Esophagus muscularis mucosa (tissue), 4 donors: Measurements from ENCODE around the gene TIE1.

Experiments
- CTCF ChIP-seq, 3 experiments: fragments of 200-600 bp in 2 of 3; fragments of 450-650 bp in 1 of 3; sonication (generic) in 2 of 3; IDR thresholded peaks; one replicate each; pipeline ENCODE4 v1.5.1; 2017 to 2019; ENCODE audit warnings: antibody characterized with exemption in 3 of 3, mild to moderate bottlenecking in 2 of 3, moderate library complexity in 1 of 3
- EP300 ChIP-seq: sonication (generic); formaldehyde crosslinking; IDR thresholded peaks from one replicate; pipeline ENCODE4 v1.6.1; 2017; ENCODE audit warnings: antibody characterized with exemption
- POLR2A ChIP-seq: fragments of 450-650 bp; IDR thresholded peaks from one replicate; pipeline ENCODE4 v1.6.1; 2017; ENCODE audit warnings: antibody characterized with exemption, moderate library complexity, mild to moderate bottlenecking, low read depth

- TF ChIP-seq CTCF (IDR thresholded peaks at IDR 0.05) (no peak), EP300 (no peak), POLR2A (no peak)
These were observed 31.0 kb upstream of the TIE1 start, which contains the start of gene TMEM125 for GRCh38 chr1:43269627-43270375.
